IMR-90 (cell line): Measurements from ENCODE around the gene TENM4. TPM values are rescaled to one million over a fixed set of nuclear protein-coding genes. Genes with fewer than 3 reads are reported as not detected.

ENCODE experiments used
- ATAC-seq: fragments of 200-7000 bp; cut with Tn5 transposase; 2 replicates; pipeline ENCODE4 v1.9.1; 2020; ENCODE audit warnings: low read depth, mild to moderate bottlenecking, moderate library complexity
- BruUV-seq: library from RNA; stranded (reverse); fragments of 400-500 nt; replicated peaks from 2 replicates; lab custom pipeline; 2021; lab: Mats Ljungman, UMichigan
- CTCF ChIA-PET: fragments of 300-600 bp; formaldehyde crosslinking; extraction: SDS; loops from one replicate; lab custom pipeline; 2021; ENCODE audit warnings: antibody characterized with exemption; lab: Yijun Ruan, JAX
- POLR2A ChIA-PET: fragments of 300-600 bp; sonication (Branson Sonifier 250); formaldehyde crosslinking; loops from one replicate; lab custom pipeline; 2022; ENCODE audit warnings: antibody characterized with exemption; ENCODE audit not compliant: unreplicated experiment; lab: Charles Lee
- DNase-seq: peaks from one replicate; pipeline ENCODE4 v3.0.0; 2013
- H2AFZ ChIP-seq: replicated peaks from 2 replicates; pipeline ENCODE3; 2013; ENCODE audit warnings: low read length, mild to moderate bottlenecking; ENCODE audit not compliant: poor library complexity
- H2AK5ac ChIP-seq: 2 replicates; pipeline ENCODE4 v1.6.1; 2013; ENCODE audit warnings: low read depth, low read length, inconsistent platforms
- H2AK9ac ChIP-seq: replicated peaks from 2 replicates; pipeline ENCODE3; 2013; ENCODE audit warnings: mild to moderate bottlenecking, low read depth, low read length, moderate library complexity; ENCODE audit not compliant: poor library complexity
- H2BK120ac ChIP-seq: 2 replicates; pipeline ENCODE4 v1.6.1; 2013; ENCODE audit warnings: low read depth, low read length, inconsistent platforms
- H2BK15ac ChIP-seq: 3 replicates; pipeline ENCODE4 v1.6.1; 2013; ENCODE audit warnings: low read depth, low read length, inconsistent platforms
- H2BK20ac ChIP-seq: 2 replicates; pipeline ENCODE4 v1.6.1; 2013; ENCODE audit warnings: low read depth, mild to moderate bottlenecking, inconsistent platforms, low read length, moderate library complexity
- H2BK5ac ChIP-seq: 2 replicates; pipeline ENCODE4 v1.6.1; 2013; ENCODE audit warnings: mild to moderate bottlenecking, low read depth, low read length, inconsistent platforms; ENCODE audit not compliant: poor library complexity, severe bottlenecking
- H3K14ac ChIP-seq: replicated peaks from 2 replicates; pipeline ENCODE4 v1.6.1; 2013; ENCODE audit warnings: low read depth, low read length, inconsistent platforms
- H3K18ac ChIP-seq: 2 replicates; pipeline ENCODE4 v1.6.1; 2013; ENCODE audit warnings: low read depth, low read length, control low read depth
- H3K23ac ChIP-seq: 2 replicates; pipeline ENCODE4 v1.6.1; 2013; ENCODE audit warnings: low read depth, low read length, inconsistent platforms
- H3K27ac ChIP-seq: 2 replicates; pipeline ENCODE4 v1.5.1; 2013; ENCODE audit warnings: mild to moderate bottlenecking, control low read depth, low read length; ENCODE audit not compliant: insufficient read depth
- H3K27me3 ChIP-seq: 2 replicates; pipeline ENCODE4 v1.6.1; 2013; ENCODE audit warnings: low read length; ENCODE audit not compliant: control insufficient read depth, insufficient read depth
- H3K36me3 ChIP-seq: 2 replicates; pipeline ENCODE4 v1.6.1; 2013; ENCODE audit warnings: low read length, mixed read lengths; ENCODE audit not compliant: control insufficient read depth, insufficient read depth
- H3K4ac ChIP-seq: 2 replicates; pipeline ENCODE4 v1.6.1; 2013; ENCODE audit warnings: low read depth, low read length, inconsistent platforms
- H3K4me1 ChIP-seq: 2 replicates; pipeline ENCODE4 v1.6.1; 2013; ENCODE audit warnings: low read length, mixed read lengths; ENCODE audit not compliant: control insufficient read depth, insufficient read depth
- H3K4me2 ChIP-seq: 2 replicates; pipeline ENCODE4 v1.6.1; 2013; ENCODE audit warnings: low read depth, mild to moderate bottlenecking, control low read depth, low read length, moderate library complexity
- H3K4me3 ChIP-seq: 2 replicates; pipeline ENCODE4 v1.5.1; 2013; ENCODE audit warnings: low read depth, mild to moderate bottlenecking, control low read depth, low read length, moderate library complexity; ENCODE audit not compliant: insufficient read depth
- H3K56ac ChIP-seq: 2 replicates; pipeline ENCODE4 v1.6.1; 2013; ENCODE audit warnings: low read length, inconsistent platforms; ENCODE audit not compliant: insufficient read depth; ENCODE audit errors: extremely low read depth
- H3K79me1 ChIP-seq, 2 experiments: 2 replicates each; pipeline ENCODE4 v1.6.1; 2013; ENCODE audit warnings: low read length in 2 of 2, inconsistent platforms in 1 of 2, low read depth in 1 of 2
- H3K9ac ChIP-seq: 2 replicates; pipeline ENCODE4 v1.6.1; 2013; ENCODE audit warnings: low read depth, low read length, control low read depth
- H3K9me1 ChIP-seq: 2 replicates; pipeline ENCODE4 v1.6.1; 2013; ENCODE audit warnings: low read length, inconsistent platforms; ENCODE audit not compliant: insufficient read depth
- H3K9me3 ChIP-seq: 2 replicates; pipeline ENCODE4 v1.6.1; 2013; ENCODE audit warnings: low read length; ENCODE audit not compliant: control insufficient read depth, insufficient read depth
- H4K20me1 ChIP-seq: 2 replicates; pipeline ENCODE4 v1.6.1; 2013; ENCODE audit warnings: low read length, inconsistent platforms; ENCODE audit not compliant: insufficient read depth
- H4K5ac ChIP-seq: 2 replicates; pipeline ENCODE4 v1.6.1; 2013; ENCODE audit warnings: mild to moderate bottlenecking, low read depth, low read length, control low read depth
- H4K8ac ChIP-seq, 2 experiments: 2 replicates each; pipeline ENCODE4 v1.6.1; 2013; ENCODE audit warnings: low read depth in 2 of 2, low read length in 2 of 2, control low read depth in 1 of 2, inconsistent platforms in 1 of 2
- H4K91ac ChIP-seq: 2 replicates; pipeline ENCODE4 v1.6.1; 2013; ENCODE audit warnings: low read depth, low read length, inconsistent platforms; ENCODE audit not compliant: insufficient read depth
- BHLHE40 ChIP-seq: fragments of 150-350 bp; IDR thresholded peaks from 2 replicates; pipeline ENCODE4 v1.6.1; 2016; ENCODE audit warnings: mild to moderate bottlenecking, low read depth, low read length
- CEBPB ChIP-seq: IDR thresholded peaks from 2 replicates; pipeline ENCODE4 v1.6.1; 2012; ENCODE audit warnings: low read depth, low read length, improper control_type of control experiment
- CHD1 ChIP-seq: IDR thresholded peaks from 2 replicates; pipeline ENCODE4 v1.6.1; 2012; ENCODE audit warnings: low read depth, low read length, improper control_type of control experiment
- MAFK ChIP-seq: IDR thresholded peaks from 2 replicates; pipeline ENCODE4 v1.6.1; 2012; ENCODE audit warnings: low read depth, low read length, improper control_type of control experiment
- MAZ ChIP-seq: IDR thresholded peaks from 2 replicates; pipeline ENCODE4 v1.6.1; 2012; ENCODE audit warnings: low read depth, mild to moderate bottlenecking, low read length, improper control_type of control experiment, moderate library complexity, borderline replicate concordance
- MXI1 ChIP-seq: IDR thresholded peaks from 2 replicates; pipeline ENCODE4 v1.6.1; 2012; ENCODE audit warnings: low read depth, mild to moderate bottlenecking, low read length, moderate library complexity, borderline replicate concordance
- NFE2L2 ChIP-seq: fragments of 150-350 bp; IDR thresholded peaks from 2 replicates; pipeline ENCODE4 v1.6.1; 2016; ENCODE audit warnings: low read depth, mild to moderate bottlenecking, low read length
- POLR2A ChIP-seq: IDR thresholded peaks from 2 replicates; pipeline ENCODE4 v1.6.1; 2012; ENCODE audit warnings: mild to moderate bottlenecking, low read depth, low read length
- RAD21 ChIP-seq: IDR thresholded peaks from 2 replicates; pipeline ENCODE4 v1.6.1; 2012; ENCODE audit warnings: low read length, improper control_type of control experiment
- RCOR1 ChIP-seq: IDR thresholded peaks from 2 replicates; pipeline ENCODE4 v1.6.1; 2012; ENCODE audit warnings: mild to moderate bottlenecking, low read length, improper control_type of control experiment; ENCODE audit not compliant: insufficient replicate concordance
- RFX5 ChIP-seq: IDR thresholded peaks from 2 replicates; pipeline ENCODE4 v1.8.0; 2012; ENCODE audit warnings: low read depth, mild to moderate bottlenecking, low read length, moderate library complexity
- SMC3 ChIP-seq: fragments of 150-350 bp; IDR thresholded peaks from 2 replicates; pipeline ENCODE4 v1.6.1; 2016; ENCODE audit warnings: low read depth, mild to moderate bottlenecking, antibody characterized with exemption, low read length, moderate library complexity
- WGBS, 2 experiments: methylation state at CpG; one replicate each; pipeline versions ENCODE4 v1.1.5 to v1.1.7; 2013; ENCODE audit warnings: missing lambda C conversion rate in 2 of 2; ENCODE audit not compliant: insufficient read length in 1 of 2; ENCODE audit errors: extremely low coverage in 2 of 2; 5-methylcytosine and 5-hydroxymethylcytosine counted together
- dilution Hi-C: fragments of 300-500 bp; cut with HindIII; formaldehyde crosslinking; loops from one replicate; pipeline ENCODE4 v1.14.3; 2018; ENCODE audit warnings: low sequenced_read_pairs; ENCODE audit not compliant: unreplicated experiment
- in situ Hi-C: fragments of 300-500 bp; cut with MboI; formaldehyde crosslinking; loops from 3 replicates; pipeline ENCODE4 v1.14.3; 2019; ENCODE audit warnings: low sequenced_read_pairs, inconsistent platforms, mixed read lengths
- intact Hi-C: fragments of 100-400 bp; cut with micrococcal nuclease; formaldehyde crosslinking; loops from 2 replicates; pipeline ENCODE4 v1.10.0; 2022
- polyA plus RNA-seq, 3 experiments: library from polyadenylated mRNA; depleted of rRNA; stranded (reverse); fragments of >200 nt; gene quantifications; 2 replicates each; pipeline ENCODE4 v1.2.3, GENCODE V29; 2012; ENCODE audit warnings: low replicate concordance in 1 of 3
- total RNA-seq: library from RNA; depleted of rRNA; stranded (reverse); fragments of >200 nt; gene quantifications from 2 replicates; pipeline ENCODE4 v1.2.3, GENCODE V29; 2012
- TF ChIP-seq, protein P1 (sequence below): fragments of 150-350 bp; IDR thresholded peaks from 2 replicates; pipeline ENCODE4 v1.6.1; 2017; ENCODE audit warnings: mild to moderate bottlenecking, antibody characterized with exemption, low read length, low read depth
- TF ChIP-seq, protein P2 (sequence below): fragments of 150-350 bp; IDR thresholded peaks from 2 replicates; pipeline ENCODE4 v1.6.1; 2016; ENCODE audit warnings: low read depth, mild to moderate bottlenecking, low read length, moderate library complexity, borderline replicate concordance
- TF ChIP-seq, protein P3 (sequence below): conservative IDR thresholded peaks from 2 replicates; pipeline ENCODE4 v1.5.1; 2012; ENCODE audit warnings: mild to moderate bottlenecking, low read depth, low read length, improper control_type of control experiment

TENM4 gene
- total and polyA plus RNA-seq, 2 of the 4 experiments (the other 2 are of a cell fraction), result 7.4 to 9.0 TPM

DNA sequence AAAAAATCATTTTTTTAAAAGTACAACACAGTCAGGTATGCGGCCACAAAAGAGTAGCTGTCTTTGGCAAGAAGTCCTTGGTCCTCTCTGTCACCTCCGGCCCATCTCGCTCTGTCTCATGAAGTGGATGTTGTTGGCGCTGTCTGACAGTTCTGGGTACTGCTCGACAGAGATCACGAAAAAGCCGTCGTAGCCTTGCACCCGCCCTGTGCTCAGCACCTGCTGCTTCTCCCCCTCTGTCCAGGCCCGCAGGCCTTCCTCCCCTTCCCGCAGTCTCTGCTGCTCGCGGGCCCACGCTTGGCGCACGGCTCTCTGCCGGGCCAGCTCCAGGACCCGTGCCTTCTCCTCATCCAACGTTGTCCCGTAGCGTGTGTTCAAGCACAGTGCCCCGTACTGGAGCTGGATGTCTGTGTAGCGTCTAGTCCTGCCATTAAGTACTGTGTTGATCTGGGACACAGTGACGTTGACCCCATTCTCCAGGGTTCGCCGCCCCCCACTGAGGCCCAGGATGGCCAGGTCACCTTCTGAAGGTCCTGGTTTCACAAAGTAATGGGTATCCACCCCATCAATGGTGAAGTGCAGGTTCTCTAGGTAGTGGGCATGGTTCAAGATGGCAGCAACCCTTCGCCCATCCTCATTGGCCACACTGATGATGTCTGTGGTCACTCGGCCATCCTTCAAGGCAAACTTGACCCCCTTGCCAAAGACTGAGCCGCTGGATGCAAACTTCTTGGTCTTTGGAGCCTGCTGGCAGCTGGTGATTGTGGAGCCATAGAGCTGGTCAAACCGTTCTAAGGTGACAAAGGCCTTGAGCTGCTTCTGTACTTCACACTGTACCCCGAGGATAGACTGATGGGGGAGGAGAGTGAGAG, 782.6 kb downstream of the TENM4 start:
- Histone ChIP-seq H2AFZ (peak overlapping the region; percentile 15), H4K8ac (no peak overlapping the region), H3K14ac (no peak overlapping the region), H2BK120ac (no peak overlapping the region), H3K9ac (no peak overlapping the region), H3K4ac (no peak overlapping the region), H3K27me3 (no peaks in the 10 kb centered on the region), H2AK9ac (no peak overlapping the region), H4K91ac (no peak overlapping the region), H2BK5ac (no peak overlapping the region), H2BK15ac (no peak overlapping the region), H3K4me2 (no peak overlapping the region), H3K36me3 (peaks cover 7% of the 10 kb centered on the region; the same call in 1 of the 2 replicates), H3K9me3 (no peaks in the 10 kb centered on the region), H4K5ac (no peak overlapping the region), H3K9me1 (no peaks in the 10 kb centered on the region; the same call in 1 of the 2 replicates), H3K79me1 (no peaks in the 10 kb centered on the region), H2AK5ac (no peak overlapping the region), H3K4me1 (no peaks in the 10 kb centered on the region), H3K27ac (no peak overlapping the region), H3K18ac (no peak overlapping the region), H3K56ac (no peak overlapping the region), H4K20me1 (no peaks in the 10 kb centered on the region), H3K4me3 (no peak overlapping the region), H3K23ac (no peak overlapping the region), H2BK20ac (no peak overlapping the region)
- intact Hi-C loops (no loop called here), in situ Hi-C loops (loop anchor here (10.0 kb wide), 1 partner anchor 437 kb away; no protein-coding TSS in a partner anchor), dilution Hi-C loops (no loop called here)
- ChIA-PET CTCF (no interaction called here), POLR2A (no interaction called here)
- WGBS, 2 experiments, result 100% methylated on average over 7 of the region's 31 CpGs; no CpG with 5 or more reads in 1 of the 2 experiments
- BruUV-seq, result no TSS peak
- ATAC-seq, result no peak
- no peak for DNase-seq
- TF ChIP-seq NFE2L2, result no peak
- TF ChIP-seq POLR2A, result no peak
- no peak for TF ChIP-seq CHD1
- TF ChIP-seq MAZ, result no peak
- no peak for TF ChIP-seq CEBPB
- no peak for TF ChIP-seq RCOR1
- TF ChIP-seq, protein P1, sequence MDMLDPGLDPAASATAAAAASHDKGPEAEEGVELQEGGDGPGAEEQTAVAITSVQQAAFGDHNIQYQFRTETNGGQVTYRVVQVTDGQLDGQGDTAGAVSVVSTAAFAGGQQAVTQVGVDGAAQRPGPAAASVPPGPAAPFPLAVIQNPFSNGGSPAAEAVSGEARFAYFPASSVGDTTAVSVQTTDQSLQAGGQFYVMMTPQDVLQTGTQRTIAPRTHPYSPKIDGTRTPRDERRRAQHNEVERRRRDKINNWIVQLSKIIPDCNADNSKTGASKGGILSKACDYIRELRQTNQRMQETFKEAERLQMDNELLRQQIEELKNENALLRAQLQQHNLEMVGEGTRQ, result no peak
- TF ChIP-seq, protein P2, sequence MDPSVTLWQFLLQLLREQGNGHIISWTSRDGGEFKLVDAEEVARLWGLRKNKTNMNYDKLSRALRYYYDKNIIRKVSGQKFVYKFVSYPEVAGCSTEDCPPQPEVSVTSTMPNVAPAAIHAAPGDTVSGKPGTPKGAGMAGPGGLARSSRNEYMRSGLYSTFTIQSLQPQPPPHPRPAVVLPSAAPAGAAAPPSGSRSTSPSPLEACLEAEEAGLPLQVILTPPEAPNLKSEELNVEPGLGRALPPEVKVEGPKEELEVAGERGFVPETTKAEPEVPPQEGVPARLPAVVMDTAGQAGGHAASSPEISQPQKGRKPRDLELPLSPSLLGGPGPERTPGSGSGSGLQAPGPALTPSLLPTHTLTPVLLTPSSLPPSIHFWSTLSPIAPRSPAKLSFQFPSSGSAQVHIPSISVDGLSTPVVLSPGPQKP, result no peak
- no peak for TF ChIP-seq RFX5
- TF ChIP-seq MXI1, result no peak
- TF ChIP-seq, protein P3, sequence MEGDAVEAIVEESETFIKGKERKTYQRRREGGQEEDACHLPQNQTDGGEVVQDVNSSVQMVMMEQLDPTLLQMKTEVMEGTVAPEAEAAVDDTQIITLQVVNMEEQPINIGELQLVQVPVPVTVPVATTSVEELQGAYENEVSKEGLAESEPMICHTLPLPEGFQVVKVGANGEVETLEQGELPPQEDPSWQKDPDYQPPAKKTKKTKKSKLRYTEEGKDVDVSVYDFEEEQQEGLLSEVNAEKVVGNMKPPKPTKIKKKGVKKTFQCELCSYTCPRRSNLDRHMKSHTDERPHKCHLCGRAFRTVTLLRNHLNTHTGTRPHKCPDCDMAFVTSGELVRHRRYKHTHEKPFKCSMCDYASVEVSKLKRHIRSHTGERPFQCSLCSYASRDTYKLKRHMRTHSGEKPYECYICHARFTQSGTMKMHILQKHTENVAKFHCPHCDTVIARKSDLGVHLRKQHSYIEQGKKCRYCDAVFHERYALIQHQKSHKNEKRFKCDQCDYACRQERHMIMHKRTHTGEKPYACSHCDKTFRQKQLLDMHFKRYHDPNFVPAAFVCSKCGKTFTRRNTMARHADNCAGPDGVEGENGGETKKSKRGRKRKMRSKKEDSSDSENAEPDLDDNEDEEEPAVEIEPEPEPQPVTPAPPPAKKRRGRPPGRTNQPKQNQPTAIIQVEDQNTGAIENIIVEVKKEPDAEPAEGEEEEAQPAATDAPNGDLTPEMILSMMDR, result no peak
- TF ChIP-seq SMC3, result no peak
- TF ChIP-seq BHLHE40, result no peak
- TF ChIP-seq RAD21, result no peak
- TF ChIP-seq MAFK, result no peak
